Upper lobe of right lung (tissue), 1 donor: ENCODE results near the gene GDPD5. TPM values are rescaled to one million over a fixed set of nuclear protein-coding genes. Genes with fewer than 3 reads are reported as not detected.
A peak's percentile ranks its signal among the peaks of the same experiment; 100 is the strongest.

ENCODE experiments used
- ATAC-seq: fragments of 200-7000 bp; cut with Tn5 transposase; one replicate; pipeline ENCODE4 v1.9.1; 2020; ENCODE audit warnings: mild to moderate bottlenecking, moderate library complexity
- DNase-seq: peaks from one replicate; pipeline ENCODE4 v3.0.0-alpha.2; 2020
- H3K27ac ChIP-seq: fragments of 200-600 bp; one replicate; pipeline ENCODE4 v1.8.0; 2022
- H3K27me3 ChIP-seq: fragments of 200-600 bp; one replicate; pipeline ENCODE4 v1.8.0; 2022; ENCODE audit warnings: mild to moderate bottlenecking
- H3K36me3 ChIP-seq: fragments of 200-600 bp; one replicate; pipeline ENCODE4 v1.8.0; 2022
- H3K4me1 ChIP-seq: fragments of 200-600 bp; one replicate; pipeline ENCODE4 v1.8.0; 2022
- H3K4me3 ChIP-seq: fragments of 200-600 bp; one replicate; pipeline ENCODE4 v1.8.0; 2022; ENCODE audit warnings: mild to moderate bottlenecking
- H3K9me3 ChIP-seq: fragments of 200-600 bp; one replicate; pipeline ENCODE4 v1.8.0; 2022
- CTCF ChIP-seq: fragments of 200-600 bp; IDR thresholded peaks from one replicate; pipeline ENCODE4 v1.8.0; 2022; ENCODE audit warnings: antibody characterized with exemption
- intact Hi-C: fragments of 100-400 bp; cut with DNase I; formaldehyde crosslinking; loops from one replicate; pipeline ENCODE4 v1.11.0; 2022
- total RNA-seq: library from RNA; stranded (reverse); fragmentation: NEBNext Ultra II Directional; extraction: Animal tissue kit (Norgen Biotek cat#: 25700); gene quantifications from one replicate; pipeline ENCODE4 v1.2.1, GENCODE V29; 2021
- donor health status: DM: no; HTN: yes; CAD: no; lungs with severe emphysema.

Gene GDPD5
- total RNA-seq, 1 donor from 2014 or later: 19.3 TPM

GRCh38 chr11:75555079-75555811 lies 29.5 kb upstream of the GDPD5 start:
- Histone ChIP-seq H3K27me3 (no peaks in the 10 kb centered on the region), H3K4me1 (peaks cover 47% of the 10 kb centered on the region), H3K4me3 (no peak overlapping the region), H3K9me3 (no peaks in the 10 kb centered on the region), H3K27ac (peak overlapping the region; percentile 81), H3K36me3 (no peaks in the 10 kb centered on the region)
- intact Hi-C loops: no loop called here
- no peak for TF ChIP-seq CTCF
- no peak for DNase-seq
- ATAC-seq: no peak

- H3K36me3 ChIP-seq: no peaks in the 10 kb centered on the region
- no peak for TF ChIP-seq CTCF
- H3K27me3 ChIP-seq: no peaks in the 10 kb centered on the region
- H3K4me3 ChIP-seq: no peak overlapping the region
- intact Hi-C loops: no loop called here
- H3K27ac ChIP-seq: peak overlapping the region; percentile 81
- peak; percentile 65 for ATAC-seq
- H3K4me1 ChIP-seq: peaks cover 39% of the 10 kb centered on the region
- DNase-seq: peak; percentile 85
- no peaks in the 10 kb centered on the region for H3K9me3 ChIP-seq
Observed at GRCh38 chr11:75554258-75555022, 28.7 kb upstream of the GDPD5 start.

- no peaks in the 10 kb centered on the region for H3K36me3 ChIP-seq
- ATAC-seq (no peak), DNase-seq (no peak)
- no peak for TF ChIP-seq CTCF
- H3K4me3 ChIP-seq: no peak overlapping the region
- peak overlapping the region; percentile 55 for H3K27ac ChIP-seq
- H3K9me3 ChIP-seq: no peaks in the 10 kb centered on the region
- intact Hi-C loops: no loop called here
- H3K27me3 ChIP-seq: no peaks in the 10 kb centered on the region
- peaks cover 35% of the 10 kb centered on the region for H3K4me1 ChIP-seq
Observed at GRCh38 chr11:75553889-75554257, 28.1 kb upstream of the GDPD5 start.

- Histone ChIP-seq H3K4me3 (no peak overlapping the region), H3K4me1 (peaks cover 28% of the 10 kb centered on the region), H3K9me3 (no peaks in the 10 kb centered on the region), H3K27me3 (no peaks in the 10 kb centered on the region), H3K36me3 (no peaks in the 10 kb centered on the region), H3K27ac (no peak overlapping the region)
- no peak for DNase-seq
- no peak for TF ChIP-seq CTCF
- intact Hi-C loops: no loop called here
- no peak for ATAC-seq
Observed at GRCh38 chr11:75553182-75553581, 27.4 kb upstream of the GDPD5 start.

GRCh38 chr11:75549370-75549958 lies 23.7 kb upstream of the GDPD5 start:
- ATAC-seq (no peak), DNase-seq (no peak)
- intact Hi-C loops: no loop called here
- Histone ChIP-seq H3K4me3 (no peak overlapping the region), H3K27me3 (no peaks in the 10 kb centered on the region), H3K36me3 (no peaks in the 10 kb centered on the region), H3K4me1 (peaks cover 14% of the 10 kb centered on the region), H3K27ac (no peak overlapping the region), H3K9me3 (no peaks in the 10 kb centered on the region)
- TF ChIP-seq CTCF: no peak
